Stimulated activated CD8-positive, alpha-beta memory T cell treated with anti-CD3 and anti-CD28 coated beads, Interleukin-12 subunit alpha, Interleukin-12 subunit beta, amount 100 ng/mL, for 24 hours (primary cell): Measurements from ENCODE around the gene AFAP1L2.
"Not testable (repeated sequence)": the region's sequence is repeated elsewhere in the genome, so short reads cannot be mapped to it uniquely, and the experiment has no call there.

Experiments used
- DNase-seq: peaks from one replicate; pipeline ENCODE4 v3.0.0-alpha.2; 2020; ENCODE audit errors: extremely low read depth

AFAP1L2 gene

DNA sequence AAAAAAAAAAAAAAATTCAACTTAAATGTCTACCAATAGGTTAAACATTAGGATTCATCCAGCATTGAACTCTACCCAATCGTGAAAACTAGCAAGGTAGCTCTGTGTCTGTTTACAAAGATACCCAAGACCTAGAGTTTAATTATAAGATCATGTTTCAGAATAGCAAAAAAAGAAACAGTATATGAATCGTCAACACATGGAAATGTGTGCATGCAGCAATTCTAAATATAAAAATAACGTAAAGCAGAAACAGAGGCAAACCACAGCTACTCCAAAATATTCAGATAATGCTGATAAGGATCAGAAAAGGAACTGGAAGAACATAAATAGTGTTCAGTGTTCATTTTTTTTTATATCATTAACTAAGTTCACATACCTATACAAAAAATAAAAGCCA is 68.7 kb downstream of the AFAP1L2 start:
- DNase-seq = no peak

- DNase-seq = no peak
These were observed 70.0 kb downstream of the AFAP1L2 start for GRCh38 chr10:114334301-114334700.

DNA sequence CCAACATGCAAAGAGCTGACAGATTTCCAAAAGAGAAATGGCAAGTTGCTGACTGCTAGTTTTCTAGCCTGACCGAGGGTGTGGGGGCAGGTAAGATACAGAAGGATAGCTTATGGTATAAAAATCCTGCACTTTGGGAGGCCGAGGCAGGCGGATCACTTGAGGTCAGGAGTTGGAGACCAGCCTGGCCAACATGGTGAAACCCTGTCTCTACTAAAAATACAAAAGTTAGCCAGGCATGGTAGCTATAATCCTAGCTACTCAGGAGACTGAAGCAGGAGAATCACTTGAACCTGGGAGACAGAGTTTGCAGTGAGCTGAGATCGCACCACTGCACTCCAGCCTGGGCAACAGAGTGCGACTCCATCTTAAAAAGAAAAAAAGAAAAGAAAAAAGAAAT is 70.9 kb downstream of the AFAP1L2 start:
- not testable (repeated sequence) for DNase-seq

DNA sequence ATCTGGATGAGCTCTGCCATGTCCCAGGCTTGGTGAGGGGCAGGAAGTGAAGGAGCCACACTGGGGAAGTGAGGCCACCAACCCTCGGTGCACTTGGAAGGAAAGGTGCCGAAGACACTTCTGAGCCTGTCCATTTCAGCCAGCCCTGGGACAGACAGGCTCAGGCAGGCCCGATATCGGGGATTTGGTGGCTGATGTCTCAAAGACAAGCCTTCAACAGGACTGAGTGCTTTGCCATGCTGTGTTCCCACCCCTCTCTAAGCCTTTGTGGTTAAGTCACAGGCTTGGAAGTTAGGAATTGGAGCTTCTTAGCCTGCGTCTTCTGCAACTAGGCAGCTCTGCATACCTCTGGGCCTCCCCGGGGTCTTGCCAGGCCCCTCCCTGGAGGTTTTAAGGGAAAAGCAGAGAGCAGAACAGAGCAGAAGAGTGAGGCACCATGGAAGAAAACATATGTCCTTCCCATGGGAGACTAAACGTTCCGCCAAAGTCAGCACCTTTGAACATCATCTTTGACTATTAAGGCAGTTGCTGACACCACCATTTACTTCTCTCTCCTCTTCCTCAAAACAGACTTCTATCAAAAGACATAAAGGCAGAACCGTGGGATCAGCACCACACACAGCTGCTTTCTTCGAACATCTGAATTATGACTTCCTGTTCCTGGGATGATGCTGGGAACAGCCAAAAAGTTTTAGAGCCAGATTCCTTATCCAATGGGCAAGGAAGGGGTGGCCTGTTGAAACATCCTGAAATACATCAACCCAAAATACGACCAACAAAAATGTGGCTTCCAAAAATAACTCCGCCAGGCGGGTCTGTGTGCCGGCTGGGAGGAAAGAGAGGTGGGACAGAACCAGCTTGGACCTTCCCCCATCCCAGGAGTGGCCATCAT is 71.8 kb downstream of the AFAP1L2 start:
- no peak for DNase-seq

DNA sequence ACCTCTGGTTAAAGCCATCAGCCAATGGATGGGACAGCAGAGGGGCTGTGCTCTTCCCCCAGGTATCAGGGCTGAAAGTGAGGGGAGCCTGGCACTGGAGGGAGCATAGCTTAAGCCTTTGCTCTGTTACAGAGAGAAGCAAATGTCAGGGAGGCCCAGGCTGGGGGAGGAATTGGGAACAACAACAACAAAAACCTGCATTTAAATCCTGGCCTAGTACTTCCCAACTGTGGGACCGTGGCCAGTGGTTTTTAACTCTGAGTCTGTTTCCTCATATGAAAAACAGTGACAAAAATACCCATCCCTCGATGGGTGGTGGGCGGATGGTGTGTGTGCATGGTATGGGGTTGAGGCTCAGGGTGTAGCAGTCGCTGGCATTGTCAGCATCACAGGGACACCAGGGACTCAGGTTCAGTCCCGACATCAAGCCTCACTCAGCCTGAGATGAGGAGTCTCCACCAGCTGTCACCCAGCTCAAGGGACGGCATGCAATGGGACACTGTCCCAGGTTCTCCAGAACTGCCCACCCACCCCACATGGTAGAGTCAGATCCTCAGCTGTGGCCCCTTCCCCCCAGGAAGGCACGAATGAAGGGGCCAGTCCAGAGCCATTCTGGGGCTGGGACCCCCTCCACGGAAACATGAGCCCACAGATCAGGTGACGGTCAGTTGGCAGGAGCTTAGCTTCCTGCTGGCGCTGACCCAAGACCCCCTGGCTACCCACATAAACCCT is 74.5 kb downstream of the AFAP1L2 start:
- no peak for DNase-seq

- no peak for DNase-seq
These were observed 75.4 kb downstream of the AFAP1L2 start for GRCh38 chr10:114328874-114329273.

DNA sequence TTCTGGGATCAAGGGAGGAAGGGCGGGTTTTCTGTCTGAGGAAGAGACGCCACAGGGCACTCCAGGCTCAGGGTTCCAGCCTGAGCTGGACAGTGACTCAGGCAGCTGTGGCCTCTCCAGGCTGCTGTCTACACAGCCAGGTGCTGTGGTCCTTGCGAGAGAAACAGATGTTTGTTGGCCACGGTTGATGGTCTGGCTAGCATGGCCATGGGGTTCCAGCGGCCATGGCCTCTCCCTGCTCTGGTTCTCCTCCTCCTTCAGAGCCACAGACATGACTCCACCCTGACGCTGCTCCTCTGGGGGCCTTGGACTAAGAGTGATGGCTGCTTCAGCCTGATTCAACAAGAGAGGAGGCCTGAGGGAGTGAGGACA is 75.9 kb downstream of the AFAP1L2 start:
- no peak for DNase-seq

DNA sequence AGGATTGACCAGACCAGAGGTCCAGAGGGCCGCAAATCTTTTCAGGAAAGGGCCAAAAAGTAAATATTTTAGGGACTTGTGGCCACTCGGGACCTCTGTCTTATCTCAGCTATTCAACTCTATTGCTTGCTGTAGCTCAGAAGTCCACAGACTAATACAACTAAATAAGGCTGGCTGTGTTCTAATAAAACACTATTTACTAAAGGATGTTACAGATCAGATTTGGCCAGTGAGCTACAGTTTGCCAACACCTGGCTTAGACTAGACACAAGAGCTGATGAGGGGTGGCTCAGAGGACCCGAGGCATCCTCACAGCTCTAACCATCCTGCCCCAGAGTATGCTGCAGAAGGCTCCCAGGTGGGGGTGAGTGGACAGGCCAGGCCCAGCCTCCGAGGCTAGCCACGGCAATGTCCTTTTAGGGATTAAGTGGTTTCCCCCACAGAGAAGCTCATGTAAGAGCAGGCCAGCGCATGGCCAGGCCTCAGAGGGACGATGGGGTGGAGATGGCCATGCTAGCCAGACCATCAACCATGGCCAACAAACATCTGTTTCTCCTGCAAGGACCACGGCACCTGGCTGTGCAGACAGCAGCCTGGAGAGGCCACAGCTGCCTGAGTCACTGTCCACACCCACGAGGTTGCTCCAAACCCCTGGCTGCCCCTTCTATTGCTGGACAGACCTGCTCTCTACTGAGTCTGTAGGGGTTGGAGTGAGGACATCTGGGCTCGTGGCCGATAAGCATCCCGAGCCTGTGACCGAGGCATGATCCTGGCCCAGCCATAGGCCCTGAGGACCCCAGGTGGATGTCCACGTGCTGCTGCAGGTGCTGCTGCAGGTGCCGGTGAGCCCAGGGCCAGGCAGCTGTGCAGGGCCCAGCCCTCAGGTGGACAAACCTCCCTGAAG is 76.5 kb downstream of the AFAP1L2 start:
- no peak for DNase-seq

DNA sequence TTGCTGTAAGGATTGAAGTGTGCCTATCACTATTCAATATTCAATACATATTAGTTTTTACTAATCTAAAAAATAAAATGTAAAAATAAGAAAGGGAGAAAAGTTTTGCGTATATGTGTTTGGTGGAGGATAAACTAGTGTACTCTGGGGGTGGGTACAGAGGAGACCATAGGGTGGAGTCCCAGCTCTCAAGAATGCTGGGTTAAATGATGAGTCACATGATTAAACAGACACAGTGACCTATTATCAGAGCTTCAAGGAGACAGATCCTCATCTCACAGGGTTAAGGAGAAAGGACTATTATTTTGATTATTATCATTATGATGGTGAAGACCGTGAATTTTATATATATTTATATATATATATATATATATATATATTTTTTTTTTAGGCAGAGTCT is 77.5 kb downstream of the AFAP1L2 start:
- no peak for DNase-seq

DNA sequence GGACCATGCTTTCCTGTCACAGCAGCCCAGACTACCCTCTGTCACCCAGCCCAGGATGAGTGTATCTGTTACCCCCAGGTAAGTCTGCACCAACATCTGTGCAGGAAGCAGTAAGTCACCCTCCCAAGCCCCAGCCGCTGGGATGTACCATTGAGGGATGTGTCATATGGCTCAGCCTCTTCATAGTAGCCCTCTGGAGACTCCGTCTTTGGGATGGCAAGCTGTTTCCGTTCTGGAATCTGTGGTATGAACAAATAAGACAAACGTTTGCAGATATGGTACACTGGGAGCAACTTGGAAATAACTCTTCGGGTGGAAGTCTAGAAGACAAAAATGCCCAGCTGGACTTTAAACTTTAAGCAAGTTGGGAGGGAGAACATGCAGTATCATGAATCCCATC is 81.3 kb downstream of the AFAP1L2 start:
- DNase-seq = no peak

DNA sequence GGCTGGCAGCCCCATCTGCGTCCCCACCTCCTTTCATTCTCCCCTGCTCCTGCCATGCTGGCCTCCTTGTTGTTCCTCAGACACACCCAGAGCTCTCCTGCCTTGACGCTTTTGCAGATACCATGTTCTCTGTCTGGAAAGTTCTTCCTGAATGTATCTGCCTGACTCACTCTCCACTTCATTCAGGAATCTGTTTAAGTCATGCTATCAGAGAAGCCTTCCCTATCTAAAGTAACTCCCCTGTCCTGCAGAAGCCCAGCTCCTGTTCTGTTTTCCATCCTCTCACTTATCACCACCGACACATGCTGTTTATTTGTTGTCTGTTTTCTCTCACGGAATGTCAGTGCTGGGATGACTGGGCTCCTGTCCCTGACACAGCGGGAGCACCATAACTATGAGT is 82.0 kb downstream of the AFAP1L2 start:
- DNase-seq = no peak

DNA sequence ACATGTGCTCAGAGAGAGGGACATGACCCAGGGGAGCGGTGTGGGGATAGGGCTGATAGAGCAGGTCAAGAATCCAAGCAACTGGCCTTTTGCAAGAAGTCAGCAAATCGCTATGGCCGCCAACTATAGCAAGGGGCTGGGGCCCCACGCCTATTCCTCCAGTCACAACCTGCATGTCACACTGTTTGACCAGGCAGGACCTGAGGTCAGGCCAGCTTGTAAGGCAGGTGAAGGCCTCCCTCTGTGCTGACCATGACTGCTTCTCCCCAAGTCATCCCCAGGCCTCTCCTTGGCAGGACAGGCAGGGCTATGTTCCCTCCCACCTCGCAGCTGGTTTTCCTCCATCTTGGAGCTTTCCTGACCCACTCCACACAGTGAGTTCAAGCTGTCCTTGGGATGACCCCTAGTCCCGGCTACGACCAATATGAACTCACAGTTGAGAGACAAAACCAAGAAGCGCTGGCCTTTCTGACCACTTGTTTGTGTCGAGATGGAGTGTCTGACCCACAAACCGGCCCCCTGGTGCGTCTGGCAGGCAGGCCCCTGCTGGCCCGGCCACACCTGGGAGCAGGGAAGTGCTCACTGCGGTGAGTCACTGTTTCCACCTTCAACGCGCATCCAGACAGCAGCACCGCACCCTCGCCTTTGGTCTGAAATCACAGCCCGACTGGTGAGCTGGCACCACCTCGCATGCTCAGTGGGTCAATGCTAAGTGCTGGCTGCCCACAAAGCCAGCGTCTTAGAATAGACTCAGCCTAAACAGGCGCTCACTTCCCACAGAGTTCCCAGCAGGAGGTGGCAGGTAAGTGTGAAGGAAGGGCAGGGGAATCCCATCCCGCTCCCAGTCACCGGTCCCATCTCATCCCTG is 83.8 kb downstream of the AFAP1L2 start:
- DNase-seq = no peak

- no peak for DNase-seq
These were observed 84.7 kb downstream of the AFAP1L2 start for GRCh38 chr10:114319406-114320248.

DNA sequence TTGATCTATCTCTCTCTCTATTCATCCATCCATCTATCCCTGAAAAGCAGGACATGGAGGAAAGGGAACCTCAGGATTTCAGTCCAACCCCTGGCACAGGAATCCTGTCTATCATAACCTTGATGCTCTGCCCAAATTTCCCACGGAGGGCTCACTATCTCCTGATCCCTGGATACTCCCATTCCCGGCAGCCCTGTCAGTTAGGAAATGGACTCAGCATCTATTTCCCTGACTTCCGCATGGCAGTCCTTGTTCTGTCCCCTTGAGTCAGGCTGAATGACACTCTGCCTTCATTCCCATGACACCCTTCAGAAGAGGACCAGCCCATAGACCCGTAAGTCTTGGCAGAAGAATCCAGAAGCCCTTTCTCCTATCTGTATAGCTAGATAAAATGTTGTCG is 87.6 kb downstream of the AFAP1L2 start:
- no peak for DNase-seq

DNA sequence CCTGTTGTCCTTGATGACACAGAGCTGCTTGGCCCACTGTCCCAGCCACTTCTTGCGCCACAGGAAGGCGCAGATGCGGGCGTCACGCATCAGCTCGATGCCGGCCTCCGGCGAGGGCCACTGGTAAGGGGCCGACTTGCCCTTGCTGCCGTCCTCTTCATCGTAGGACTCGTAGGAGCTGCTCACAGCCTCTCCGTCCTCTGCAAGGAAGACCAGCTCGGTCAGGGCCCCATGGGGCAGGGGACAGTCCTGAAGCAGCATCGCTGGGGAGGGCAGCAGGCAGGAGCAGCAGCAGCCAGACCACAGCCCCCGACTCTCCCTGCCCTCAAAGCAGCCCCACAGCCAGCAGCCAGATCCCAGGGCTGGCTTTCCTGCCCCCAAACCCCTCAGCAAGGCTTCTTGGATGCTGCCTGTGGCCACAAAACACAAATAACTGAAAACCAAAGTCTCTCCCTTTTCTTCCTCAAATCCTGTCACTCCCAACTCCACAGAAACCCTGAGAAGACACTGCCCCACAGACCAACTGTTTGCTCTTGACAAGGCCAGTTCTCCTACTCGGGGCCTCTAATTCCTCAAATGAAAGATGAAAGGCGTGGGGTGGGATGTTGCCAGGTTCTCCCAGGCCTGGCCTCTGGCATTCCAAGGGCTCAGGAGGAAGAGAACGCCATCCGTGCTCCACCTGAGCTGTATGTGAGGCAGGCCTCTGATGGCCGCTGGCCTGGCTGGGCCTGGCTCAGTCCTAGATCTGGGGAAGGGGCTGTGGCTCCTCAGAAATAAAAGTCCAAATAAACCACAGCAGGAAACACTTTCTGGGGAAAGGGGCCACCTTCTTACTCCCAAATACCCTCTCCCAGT is 88.5 kb downstream of the AFAP1L2 start:
- DNase-seq = no peak

DNA sequence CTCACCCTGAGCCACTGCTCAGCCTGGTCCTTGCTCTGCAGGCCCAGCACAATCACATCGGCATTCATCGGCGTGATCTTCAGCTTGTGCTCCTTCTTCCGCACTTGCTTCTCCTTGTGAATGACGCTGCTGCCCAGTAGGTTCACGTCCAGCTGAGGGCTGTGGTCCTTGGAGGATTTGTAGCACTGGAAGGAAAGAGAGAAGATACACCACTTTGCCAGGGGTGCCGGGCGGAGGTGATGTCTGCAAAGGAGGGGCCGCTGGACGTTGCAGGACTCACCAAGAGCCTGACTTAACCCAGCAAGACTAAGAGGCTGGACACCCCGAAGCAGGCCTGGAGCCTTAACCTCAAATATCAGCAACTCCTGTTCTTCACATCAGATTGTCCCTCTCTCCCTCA is 90.4 kb downstream of the AFAP1L2 start:
- no peak for DNase-seq

GRCh38 chr10:114313139-114313538 is 91.2 kb downstream of the AFAP1L2 start:
- no peak for DNase-seq

GRCh38 chr10:114311496-114312209 is 92.6 kb downstream of the AFAP1L2 start:
- no peak for DNase-seq

- no peak for DNase-seq
These were observed 93.3 kb downstream of the AFAP1L2 start for GRCh38 chr10:114311023-114311422.
